Measurements from ENCODE around the gene KCNH4.
"Not testable (repeated sequence)": the region's sequence is repeated elsewhere in the genome, so short reads cannot be mapped to it uniquely, and the experiment has no call there.

- TF ChIP-seq POLR2A, CTCF (IDR thresholded peaks at IDR 0.05): not testable (repeated sequence)
Observed at GRCh38 chr17:42140690-42141089, 40.3 kb downstream of the KCNH4 start.
